ENCODE results near the gene ARHGEF11. TPM values are rescaled to one million over a fixed set of nuclear protein-coding genes. Genes with fewer than 3 reads are reported as not detected.

ARHGEF11 gene
- total RNA-seq, 1 experiment from 2014 or later: 55.5 TPM

- ChIA-PET POLR2A (no interaction called here), CTCF (no interaction called here)
- no TSS peak for BruUV-seq (replicated peaks)
- no peak for TF ChIP-seq SIN3A (IDR thresholded peaks at IDR 0.05; ENCODE audit: borderline replicate concordance, insufficient read depth, low read depth, low read length)
- TF ChIP-seq CTCF (IDR thresholded peaks at IDR 0.05): no peak
- TF ChIP-seq TCF7L2 (IDR thresholded peaks at IDR 0.05; ENCODE audit: low read depth, low read length): no peak
- TF ChIP-seq POLR2AphosphoS5 (IDR thresholded peaks at IDR 0.05; ENCODE audit: low read depth, low read length): no peak
- no peak for TF ChIP-seq REST (IDR thresholded peaks at IDR 0.05; ENCODE audit: insufficient read depth in 1 of 2, low read depth in 2 of 2, low read length in 1 of 2)
- Histone ChIP-seq H3K36me3 (ENCODE audit: control insufficient read depth, insufficient read depth, low read length) (no peaks in the 10 kb centered on the region), H3K27me3 (ENCODE audit: control insufficient read depth, insufficient read depth, low read length) (no peaks in the 10 kb centered on the region), H3K9me3 (ENCODE audit: control insufficient read depth, insufficient read depth, low read depth, low read length) (no peaks in the 10 kb centered on the region), H3K4me3 (ENCODE audit: low read depth in 2 of 2, low read length in 2 of 2) (no peak overlapping the region), H3K27ac (ENCODE audit: low read length) (no peak overlapping the region), H3K4me1 (ENCODE audit: control insufficient read depth, insufficient read depth, low read length) (0 out of 2 replicates have a peak, but pooled peaks cover 2% of the 10 kb centered on the region)
- no peak for DNase-seq (ENCODE audit: low read depth, low spot score)
- ATAC-seq: no peak
- intact Hi-C loops (cut with micrococcal nuclease; ENCODE audit: unreplicated experiment) (loop anchor here (10.0 kb wide), 1 partner anchor 75 kb away; no protein-coding TSS in a partner anchor), in situ Hi-C loops (cut with HindIII; ENCODE audit: low pct_unique_long_range_greater_than_20kb, low sequenced_read_pairs) (no loop called here)
These were observed 45.8 kb downstream of the ARHGEF11 start for GRCh38 chr1:156999596-157000320.

- no peaks in the 10 kb centered on the region for H3K27me3 ChIP-seq (ENCODE audit: control insufficient read depth, insufficient read depth, low read length)
- TF ChIP-seq TCF7L2 (IDR thresholded peaks at IDR 0.05; ENCODE audit: low read depth, low read length) (no peak), REST (IDR thresholded peaks at IDR 0.05; ENCODE audit: insufficient read depth in 1 of 2, low read depth in 2 of 2, low read length in 1 of 2) (no peak), CTCF (IDR thresholded peaks at IDR 0.05) (no peak), POLR2AphosphoS5 (IDR thresholded peaks at IDR 0.05; ENCODE audit: low read depth, low read length) (no peak), SIN3A (IDR thresholded peaks at IDR 0.05; ENCODE audit: borderline replicate concordance, insufficient read depth, low read depth, low read length) (no peak)
- ATAC-seq (no peak), DNase-seq (ENCODE audit: low read depth, low spot score) (no peak)
- BruUV-seq (replicated peaks): no TSS peak
- ChIA-PET CTCF (interaction anchor here (1.0 kb wide), 1 partner anchor 75 kb away, joined by 3 read pairs; no protein-coding TSS in a partner anchor), POLR2A (no interaction called here)
- intact Hi-C loops (cut with micrococcal nuclease; ENCODE audit: unreplicated experiment): no loop called here
- no peaks in the 10 kb centered on the region for H3K36me3 ChIP-seq (ENCODE audit: control insufficient read depth, insufficient read depth, low read length)
- no peaks in the 10 kb centered on the region for H3K9me3 ChIP-seq (ENCODE audit: control insufficient read depth, insufficient read depth, low read depth, low read length)
- no peak overlapping the region for H3K4me3 ChIP-seq (ENCODE audit: low read depth in 2 of 2, low read length in 2 of 2)
- in situ Hi-C loops (cut with HindIII; ENCODE audit: low pct_unique_long_range_greater_than_20kb, low sequenced_read_pairs): no loop called here
- H3K4me1 ChIP-seq (ENCODE audit: control insufficient read depth, insufficient read depth, low read length): 0 out of 2 replicates have a peak, but pooled peaks cover 2% of the 10 kb centered on the region
- H3K27ac ChIP-seq (ENCODE audit: low read length): no peak overlapping the region
These were observed 46.6 kb downstream of the ARHGEF11 start for GRCh38 chr1:156998840-156999500.
